Measurements from ENCODE around the gene PRKCH.

PRKCH gene

DNA sequence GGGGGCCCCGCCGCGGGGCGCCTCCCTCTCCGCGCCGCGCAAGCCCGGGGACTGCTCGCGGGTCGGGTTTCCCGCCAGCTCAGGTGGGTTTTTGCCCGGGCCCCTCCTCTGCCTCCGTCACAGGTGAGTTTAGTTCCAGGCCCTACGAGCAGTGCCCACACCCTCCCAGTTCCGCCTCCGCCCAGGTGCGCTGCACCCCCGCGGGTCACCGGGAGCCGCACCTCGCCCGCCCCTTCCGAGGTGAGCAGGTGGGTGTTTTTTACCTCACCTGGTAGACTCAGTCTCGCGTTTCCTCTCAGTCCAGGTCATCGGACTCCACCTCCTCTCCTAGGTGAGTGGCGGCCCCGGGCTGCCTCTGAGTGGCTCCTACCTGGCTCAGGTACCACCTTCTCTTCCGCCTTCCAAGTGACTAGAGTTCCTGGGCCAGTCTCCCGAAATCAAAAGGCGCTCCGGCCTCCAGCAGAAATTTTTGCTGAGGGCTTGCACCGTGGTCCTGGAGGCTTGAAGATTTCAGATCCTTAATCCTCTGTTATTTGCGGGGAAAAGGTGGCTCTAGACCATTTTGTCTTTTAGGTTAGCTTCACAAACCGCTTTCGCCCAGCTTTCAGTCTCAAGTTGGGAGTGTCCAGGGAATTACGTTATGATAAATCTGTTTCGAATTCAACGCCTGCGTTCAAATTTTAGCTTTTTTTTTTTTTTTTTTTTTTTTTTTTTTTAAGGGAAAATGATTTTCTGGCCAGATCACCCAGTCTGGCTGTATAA is 40.0 kb upstream of the PRKCH start, which contains the start of gene TMEM30B:
Gene TMEM30B, minus strand, starts transcription at position 153 of the 762 bp plus-strand sequence. CDS start 191 bp downstream, outside the sequence.
- no peak for DNase-seq (ENCODE audit: extremely low read depth, low read depth)
- peak within 1 kb of the TSS; percentile 45 for H3K4me3 ChIP-seq (replicated peaks; ENCODE audit: low read depth, low read length)
- TF ChIP-seq CTCF (IDR thresholded peaks at IDR 0.05; ENCODE audit: low read depth, low read length, missing control alignments) = no peak

GRCh38 chr14:61281948-61282275 is 39.5 kb upstream of the PRKCH start:
- DNase-seq (ENCODE audit: extremely low read depth, low read depth) = no peak
- H3K4me3 ChIP-seq (replicated peaks; ENCODE audit: low read depth, low read length) = no peak overlapping the region
- TF ChIP-seq CTCF (IDR thresholded peaks at IDR 0.05; ENCODE audit: low read depth, low read length, missing control alignments) = no peak

GRCh38 chr14:61282746-61283145 is 38.6 kb upstream of the PRKCH start:
- DNase-seq (ENCODE audit: extremely low read depth, low read depth) = no peak
- H3K4me3 ChIP-seq (replicated peaks; ENCODE audit: low read depth, low read length) = no peak overlapping the region
- TF ChIP-seq CTCF (IDR thresholded peaks at IDR 0.05; ENCODE audit: low read depth, low read length, missing control alignments) = no peak

GRCh38 chr14:61284001-61284400 is 37.4 kb upstream of the PRKCH start:
- TF ChIP-seq CTCF (IDR thresholded peaks at IDR 0.05; ENCODE audit: low read depth, low read length, missing control alignments) = no peak
- no peak overlapping the region for H3K4me3 ChIP-seq (replicated peaks; ENCODE audit: low read depth, low read length)
- DNase-seq (ENCODE audit: extremely low read depth, low read depth) = no peak

DNA sequence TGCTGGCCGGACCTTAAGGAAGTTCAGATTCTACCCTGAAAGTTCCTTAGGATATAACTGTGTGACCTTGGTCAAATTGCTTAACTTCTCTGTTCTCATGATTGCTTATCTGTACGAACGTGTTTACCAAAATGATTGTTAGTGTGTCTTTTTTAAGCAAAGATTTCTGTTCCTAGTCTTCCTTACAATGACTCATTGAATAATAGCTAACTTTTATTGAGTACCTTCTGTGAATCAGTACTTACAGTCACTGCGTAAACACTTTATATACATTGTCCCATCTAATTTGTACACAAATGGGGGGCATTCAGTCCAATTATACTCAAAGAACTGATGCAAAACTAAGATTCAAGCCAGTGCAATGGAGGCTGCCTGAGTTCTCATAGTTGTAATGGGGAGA is 36.0 kb upstream of the PRKCH start:
- H3K4me3 ChIP-seq (replicated peaks; ENCODE audit: low read depth, low read length) = no peak overlapping the region
- no peak for DNase-seq (ENCODE audit: extremely low read depth, low read depth)
- TF ChIP-seq CTCF (IDR thresholded peaks at IDR 0.05; ENCODE audit: low read depth, low read length, missing control alignments) = no peak

DNA sequence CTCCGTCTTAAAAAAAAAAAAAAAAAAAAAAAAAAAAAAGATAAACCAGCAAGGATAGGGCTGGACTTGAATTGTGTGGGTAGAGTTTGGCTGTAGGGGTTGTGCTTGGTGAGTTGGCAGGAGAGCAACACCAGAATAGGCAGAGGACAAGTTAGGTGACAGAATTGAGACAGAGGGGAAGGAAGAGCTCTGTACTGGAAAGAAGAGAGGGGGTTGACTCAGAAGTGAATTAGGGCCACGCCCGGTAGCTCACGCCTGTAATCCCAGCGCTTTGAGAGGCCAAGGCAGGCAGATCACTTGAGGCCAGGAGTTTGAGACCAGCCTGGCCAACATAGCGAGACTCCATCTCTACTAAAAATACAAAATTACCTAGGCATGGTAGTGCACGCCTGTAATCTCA is 34.2 kb upstream of the PRKCH start:
- no peak for TF ChIP-seq CTCF (IDR thresholded peaks at IDR 0.05; ENCODE audit: low read depth, low read length, missing control alignments)
- no peak overlapping the region for H3K4me3 ChIP-seq (replicated peaks; ENCODE audit: low read depth, low read length)

DNA sequence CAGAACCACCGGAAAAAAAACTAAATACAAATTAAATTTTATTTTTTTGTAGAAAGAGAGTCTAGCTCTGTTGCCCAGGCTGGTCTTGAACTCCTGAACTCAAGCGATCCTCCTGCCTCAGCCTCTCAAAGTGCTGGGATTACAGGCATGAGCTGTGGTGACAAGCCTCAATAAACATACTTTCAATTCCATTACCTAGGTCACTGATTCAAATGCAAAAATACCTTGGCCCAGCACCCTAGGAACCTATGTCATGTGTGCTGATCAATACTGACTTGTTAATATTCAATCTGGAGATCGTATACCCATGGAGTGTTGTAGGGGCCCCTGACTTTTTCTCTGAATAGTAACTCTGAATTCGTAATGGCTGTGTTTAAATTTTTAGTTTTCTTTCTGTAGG is 33.2 kb upstream of the PRKCH start:
- no peak overlapping the region for H3K4me3 ChIP-seq (replicated peaks; ENCODE audit: low read depth, low read length)
- DNase-seq (ENCODE audit: extremely low read depth, low read depth) = no peak
- no peak for TF ChIP-seq CTCF (IDR thresholded peaks at IDR 0.05; ENCODE audit: low read depth, low read length, missing control alignments)

More for the DNA sequence above, 34.2 kb upstream of the PRKCH start:
- DNase-seq (ENCODE audit: extremely low read depth, low read depth) = no peak
